ENCODE results near the gene BIRC7. TPM values are rescaled to one million over a fixed set of nuclear protein-coding genes. Genes with fewer than 3 reads are reported as not detected.

BIRC7 gene
- total RNA-seq, 2 experiments from 2014 or later: 0.42 TPM; not detected in 1

- intact Hi-C loops (cut with micrococcal nuclease; ENCODE audit: unreplicated experiment): no loop called here
- Histone ChIP-seq H3K79me2 (ENCODE audit: insufficient read depth, low read depth, low read length) (peaks cover 59% of the 10 kb centered on the region), H3K9me3 (ENCODE audit: low read length) (no peaks in the 10 kb centered on the region), H3K4me3 (ENCODE audit: low read depth, low read length, poor library complexity, severe bottlenecking) (no peak overlapping the region), H3K27ac (ENCODE audit: low read depth, low read length, poor library complexity, severe bottlenecking) (no peak overlapping the region), H3K4me2 (ENCODE audit: low read length) (no peak overlapping the region), H4K20me1 (ENCODE audit: insufficient read depth, low read length) (peaks cover 36% of the 10 kb centered on the region), H3K4me1 (ENCODE audit: insufficient read depth, low read length, poor library complexity, severe bottlenecking) (no peaks in the 10 kb centered on the region), H2AFZ (ENCODE audit: low read length) (no peak overlapping the region), H3K9me2 (ENCODE audit: insufficient read depth, low read length) (no peaks in the 10 kb centered on the region), H3K36me3 (ENCODE audit: insufficient read depth, low read length) (peaks cover 95% of the 10 kb centered on the region)
- DNase-seq (ENCODE audit: low spot score): no peak
- CTCF ChIA-PET (ENCODE audit: unreplicated experiment): no interaction called here
- POLR2A ChIA-PET: no interaction called here
- TF ChIP-seq EZH2phosphoT487 (IDR thresholded peaks at IDR 0.05; ENCODE audit: borderline replicate concordance, low read depth, low read length) (no peak), CTCF (conservative IDR thresholded peaks at IDR 0.05; ENCODE audit: low read length) (no peak)
- BruUV-seq (replicated peaks): no TSS peak
Measured at GRCh38 chr20:63204362-63204761, 31.3 kb upstream of the BIRC7 start.

GRCh38 chr20:63205896-63206295 is 29.8 kb upstream of the BIRC7 start:
- Histone ChIP-seq H3K27ac (ENCODE audit: low read depth, low read length, poor library complexity, severe bottlenecking) (no peak overlapping the region), H3K4me1 (ENCODE audit: insufficient read depth, low read length, poor library complexity, severe bottlenecking) (no peaks in the 10 kb centered on the region), H3K79me2 (ENCODE audit: insufficient read depth, low read depth, low read length) (peaks cover 57% of the 10 kb centered on the region), H3K4me2 (ENCODE audit: low read length) (no peak overlapping the region), H4K20me1 (ENCODE audit: insufficient read depth, low read length) (peaks cover 43% of the 10 kb centered on the region), H3K9me2 (ENCODE audit: insufficient read depth, low read length) (no peaks in the 10 kb centered on the region), H2AFZ (ENCODE audit: low read length) (no peak overlapping the region), H3K36me3 (ENCODE audit: insufficient read depth, low read length) (peaks cover 95% of the 10 kb centered on the region), H3K9me3 (ENCODE audit: low read length) (no peaks in the 10 kb centered on the region), H3K4me3 (ENCODE audit: low read depth, low read length, poor library complexity, severe bottlenecking) (no peak overlapping the region)
- DNase-seq (ENCODE audit: low spot score): no peak
- no TSS peak for BruUV-seq (replicated peaks)
- ChIA-PET POLR2A (no interaction called here), CTCF (ENCODE audit: unreplicated experiment) (no interaction called here)
- no peak for TF ChIP-seq EZH2phosphoT487 (IDR thresholded peaks at IDR 0.05; ENCODE audit: borderline replicate concordance, low read depth, low read length)
- TF ChIP-seq CTCF (conservative IDR thresholded peaks at IDR 0.05; ENCODE audit: low read length): no peak
- intact Hi-C loops (cut with micrococcal nuclease; ENCODE audit: unreplicated experiment): no loop called here

- H3K9me2 ChIP-seq (ENCODE audit: insufficient read depth, low read length): no peaks in the 10 kb centered on the region
- H3K4me2 ChIP-seq (ENCODE audit: low read length): no peak overlapping the region
- TF ChIP-seq CTCF (conservative IDR thresholded peaks at IDR 0.05; ENCODE audit: low read length) (no peak), EZH2phosphoT487 (IDR thresholded peaks at IDR 0.05; ENCODE audit: borderline replicate concordance, low read depth, low read length) (no peak)
- ChIA-PET CTCF (ENCODE audit: unreplicated experiment) (no interaction called here), POLR2A (interaction anchor here (1.5 kb wide), 1 partner anchor 8 kb away, joined by 3 read pairs; no protein-coding TSS in a partner anchor)
- peaks cover 57% of the 10 kb centered on the region for H3K79me2 ChIP-seq (ENCODE audit: insufficient read depth, low read depth, low read length)
- no peak for DNase-seq (ENCODE audit: low spot score)
- H4K20me1 ChIP-seq (ENCODE audit: insufficient read depth, low read length): peaks cover 35% of the 10 kb centered on the region
- no peaks in the 10 kb centered on the region for H3K9me3 ChIP-seq (ENCODE audit: low read length)
- H3K4me1 ChIP-seq (ENCODE audit: insufficient read depth, low read length, poor library complexity, severe bottlenecking): no peaks in the 10 kb centered on the region
- BruUV-seq (replicated peaks): no TSS peak
- intact Hi-C loops (cut with micrococcal nuclease; ENCODE audit: unreplicated experiment): no loop called here
- H3K27ac ChIP-seq (ENCODE audit: low read depth, low read length, poor library complexity, severe bottlenecking): no peak overlapping the region
- no peak overlapping the region for H2AFZ ChIP-seq (ENCODE audit: low read length)
- H3K36me3 ChIP-seq (ENCODE audit: insufficient read depth, low read length): peaks cover 95% of the 10 kb centered on the region
- H3K4me3 ChIP-seq (ENCODE audit: low read depth, low read length, poor library complexity, severe bottlenecking): no peak overlapping the region
Measured at GRCh38 chr20:63206878-63207277, 28.8 kb upstream of the BIRC7 start.

Measured in OCI-LY7 (cell line).